NCI-H2029 treated with DMSO at 0.1 percent for 48 hours (cell line): ENCODE data around the gene PPP3R2.
"Not testable (repeated sequence)": the region's sequence is repeated elsewhere in the genome, so short reads cannot be mapped to it uniquely, and the experiment has no call there.

Experiments
- DNase-seq: peaks from one replicate; lab custom pipeline; 2025; lab: John Stamatoyannopoulos, UW

PPP3R2 gene

DNA sequence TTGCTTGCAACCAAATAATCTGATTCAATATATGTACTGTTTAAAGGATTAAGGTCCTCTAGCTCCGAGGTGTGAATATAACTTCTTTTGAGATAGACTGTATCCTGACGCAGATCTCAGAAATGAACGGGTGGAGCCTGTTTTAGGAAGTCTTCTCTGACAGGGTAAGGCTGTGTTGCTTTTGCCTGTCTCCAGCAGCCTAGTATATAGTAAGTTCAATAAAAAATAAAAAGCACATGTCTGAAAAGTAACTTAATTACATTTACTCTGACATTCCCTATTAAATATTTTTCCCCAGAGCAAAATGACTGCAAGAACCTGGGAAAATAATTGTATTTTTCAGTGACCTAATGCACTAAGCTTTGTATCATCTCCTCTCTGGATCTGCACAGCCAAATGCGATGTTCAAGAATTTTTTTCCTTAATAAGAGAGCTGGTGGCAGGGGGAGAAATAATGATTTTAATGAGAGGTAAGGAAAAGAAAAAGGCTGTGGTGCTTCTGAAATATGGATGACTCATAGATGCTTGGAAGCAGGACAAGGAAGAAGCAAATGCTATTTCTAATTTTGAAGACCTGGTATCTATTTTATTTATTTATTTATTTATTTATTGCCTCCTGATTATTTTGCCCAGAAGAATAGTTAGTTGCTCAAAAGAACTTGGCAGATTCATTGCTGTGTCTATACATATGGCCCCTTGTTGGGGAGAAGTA lies 7.3 kb downstream of the PPP3R2 start:
- no peak for DNase-seq

DNA sequence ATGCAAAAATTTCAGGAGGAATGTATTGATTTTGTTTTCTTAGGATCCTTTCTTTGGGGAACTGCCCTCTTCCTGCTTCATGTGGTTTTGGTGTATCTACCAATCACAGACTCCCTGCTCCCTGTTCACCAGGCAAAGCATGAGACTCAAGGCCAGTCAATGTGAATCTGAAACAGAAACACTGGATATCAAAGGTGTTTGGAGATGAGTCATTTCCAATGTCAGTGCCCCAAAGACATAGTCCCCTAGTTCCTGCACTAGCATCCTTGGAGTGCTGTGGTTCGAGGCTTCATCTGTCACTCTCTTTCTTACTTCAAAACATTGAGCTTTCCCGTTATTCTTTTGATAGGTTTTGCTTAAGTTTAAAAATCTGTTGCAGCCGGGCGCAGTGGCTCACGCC lies 8.1 kb downstream of the PPP3R2 start:
- DNase-seq: no peak

DNA sequence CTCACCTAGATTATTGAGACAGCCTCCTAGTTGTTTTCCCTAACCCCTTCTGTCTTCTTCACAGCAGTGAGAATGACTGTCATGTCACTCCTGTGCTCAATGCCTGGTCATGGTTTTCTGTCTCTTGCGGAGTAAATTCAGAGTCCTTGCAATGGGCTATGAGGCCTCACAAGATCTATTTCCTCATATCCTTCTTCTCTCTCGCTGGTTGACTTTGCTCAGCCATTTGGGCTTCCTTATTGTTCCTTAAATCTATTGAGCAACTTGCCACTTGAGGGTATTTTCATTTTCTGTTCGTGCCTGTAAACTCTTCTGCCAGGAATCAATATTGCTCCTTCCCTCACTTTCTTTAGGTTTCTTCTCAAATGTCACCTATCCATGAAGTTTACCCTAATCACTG lies 9.0 kb downstream of the PPP3R2 start:
- DNase-seq: no peak

DNA sequence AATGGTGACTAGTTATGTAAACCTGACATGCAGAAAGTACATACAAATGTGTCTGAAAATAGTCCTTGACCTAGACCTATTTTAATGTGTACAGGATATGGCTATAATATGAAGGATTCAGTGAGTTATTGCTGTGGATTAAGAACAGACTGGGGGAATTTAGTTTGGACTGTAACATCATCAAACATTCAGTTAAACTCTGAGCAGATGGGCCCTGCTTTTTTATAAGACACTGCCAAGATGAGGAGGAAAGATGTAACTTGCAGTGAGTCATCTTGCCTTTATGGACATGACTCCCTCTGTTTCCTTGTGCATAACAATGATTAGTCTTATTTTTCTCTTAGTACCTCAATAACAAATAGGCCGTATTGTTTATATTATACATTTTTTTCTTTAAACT lies 12.2 kb downstream of the PPP3R2 start:
- no peak for DNase-seq

DNA sequence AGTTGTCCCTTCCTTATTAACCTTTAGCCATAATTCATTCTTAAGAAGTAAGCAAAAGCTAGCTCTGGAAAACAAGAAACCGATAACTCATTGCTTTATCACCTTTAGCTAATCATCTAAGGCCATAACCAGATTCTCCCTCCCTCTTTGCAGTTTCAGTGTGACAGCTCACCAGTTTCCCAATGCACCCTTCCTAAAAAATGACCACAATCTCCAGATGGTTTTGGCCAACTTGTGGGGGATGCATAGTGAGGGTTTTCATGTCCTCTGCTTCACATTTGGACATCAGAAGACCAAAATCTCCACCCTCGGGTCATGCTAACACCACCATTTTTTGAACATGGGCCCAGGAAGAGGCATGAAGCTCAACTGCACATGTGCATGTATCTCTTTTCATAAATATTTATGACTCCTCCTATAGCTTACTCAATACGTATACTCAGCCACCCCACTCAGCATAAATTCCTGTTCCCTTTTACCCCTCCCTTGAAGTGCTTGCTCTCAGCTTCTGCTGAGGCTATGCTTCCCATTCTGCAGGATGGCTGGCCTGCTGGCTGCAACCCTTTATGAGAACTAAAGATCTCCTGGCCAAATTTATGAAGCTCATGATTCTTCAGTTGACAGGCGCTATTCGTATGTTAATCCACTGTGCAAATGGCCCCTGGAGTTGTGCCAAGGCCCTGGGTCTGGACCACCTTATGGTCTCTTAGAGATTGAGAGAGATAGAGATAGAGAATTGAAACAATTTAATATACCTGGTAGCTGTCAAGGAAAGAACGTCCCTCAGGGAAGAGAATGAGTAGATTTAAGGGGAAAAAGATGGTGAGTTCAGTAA lies 14.8 kb downstream of the PPP3R2 start:
- no peak for DNase-seq

DNA sequence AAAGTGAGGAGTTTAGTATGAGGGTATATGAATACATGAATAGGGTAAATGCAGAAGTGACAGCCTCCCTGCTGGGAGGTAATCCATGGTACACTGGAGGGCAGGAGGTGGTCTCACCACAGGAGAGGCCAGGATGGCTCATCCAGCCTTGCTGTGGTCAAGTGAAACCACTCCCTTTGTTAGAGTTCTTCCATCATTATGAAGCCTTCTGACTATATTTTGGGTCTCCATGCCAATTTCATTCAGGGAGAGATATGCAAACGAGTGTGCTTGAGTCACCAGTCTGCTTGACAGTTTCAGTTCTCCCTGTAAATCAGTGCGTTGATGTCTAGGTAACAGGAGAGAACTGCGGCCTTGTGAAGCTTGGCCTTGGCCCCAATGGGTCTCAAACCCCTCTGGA lies 16.4 kb downstream of the PPP3R2 start:
- no peak for DNase-seq

- DNase-seq: no peak
Measured at GRCh38 chr9:101574731-101575333, 19.9 kb downstream of the PPP3R2 start.

GRCh38 chr9:101572316-101572715 lies 22.5 kb downstream of the PPP3R2 start:
- DNase-seq: no peak

DNA sequence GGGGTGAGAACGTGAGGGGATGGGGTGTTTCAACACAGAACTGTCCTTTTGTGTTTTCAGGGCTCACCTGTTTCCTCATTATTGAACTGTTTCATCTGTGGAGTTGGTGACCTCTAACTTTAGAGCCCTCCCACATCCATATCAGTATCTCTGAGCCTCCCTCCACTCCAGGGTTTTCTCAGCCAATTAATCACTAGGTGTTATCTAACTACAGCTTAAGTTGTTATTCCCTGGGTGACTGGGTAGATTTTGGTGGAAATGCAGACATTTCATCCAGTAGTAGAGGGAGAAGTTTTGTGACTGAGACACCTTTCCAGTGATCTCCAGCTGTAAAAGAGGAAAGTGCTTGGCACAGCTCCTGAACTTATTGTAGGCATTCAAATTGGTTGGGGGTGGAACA lies 23.7 kb downstream of the PPP3R2 start:
- no peak for DNase-seq

DNA sequence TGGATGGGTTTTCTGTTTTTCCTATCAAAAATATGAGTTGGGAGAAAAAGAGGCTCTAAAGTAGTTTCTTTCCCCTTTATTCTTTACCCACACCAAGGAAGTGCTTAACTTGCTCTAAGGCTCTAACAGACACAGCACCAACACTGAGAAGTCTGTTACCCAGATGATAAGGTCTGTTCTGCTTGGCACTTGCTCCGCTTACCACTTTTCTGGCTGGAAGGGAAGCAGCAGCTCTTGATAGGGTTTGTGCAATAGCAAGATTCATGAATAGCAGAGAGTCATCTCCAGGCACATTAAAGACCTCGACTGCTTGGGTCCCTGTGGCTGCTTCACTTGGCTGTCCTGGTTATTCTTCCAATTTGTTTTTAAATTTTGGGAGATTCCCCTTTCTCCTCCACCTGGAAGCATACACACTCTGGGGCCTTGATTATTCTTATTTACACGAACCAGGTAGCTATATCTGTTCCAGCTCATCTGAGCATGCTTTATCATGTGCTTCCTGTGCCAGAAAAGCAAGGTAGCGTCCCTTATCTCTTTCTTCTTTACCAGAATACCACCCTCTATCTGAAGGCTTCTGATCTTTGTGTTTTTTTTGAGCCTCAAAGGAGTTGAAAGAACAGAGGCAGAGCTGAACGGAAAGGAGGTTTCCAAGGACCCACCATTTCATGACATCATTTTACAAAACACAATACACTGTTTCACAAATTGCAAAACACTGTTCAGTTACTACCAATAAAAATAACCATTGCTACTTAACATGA lies 24.8 kb downstream of the PPP3R2 start:
- no peak for DNase-seq

- no peak for DNase-seq
Measured at GRCh38 chr9:101567725-101568350, 26.9 kb downstream of the PPP3R2 start.

- no peak for DNase-seq
Measured at GRCh38 chr9:101566904-101567724, 27.7 kb downstream of the PPP3R2 start.

GRCh38 chr9:101564252-101564651 lies 30.5 kb downstream of the PPP3R2 start:
- DNase-seq: no peak

DNA sequence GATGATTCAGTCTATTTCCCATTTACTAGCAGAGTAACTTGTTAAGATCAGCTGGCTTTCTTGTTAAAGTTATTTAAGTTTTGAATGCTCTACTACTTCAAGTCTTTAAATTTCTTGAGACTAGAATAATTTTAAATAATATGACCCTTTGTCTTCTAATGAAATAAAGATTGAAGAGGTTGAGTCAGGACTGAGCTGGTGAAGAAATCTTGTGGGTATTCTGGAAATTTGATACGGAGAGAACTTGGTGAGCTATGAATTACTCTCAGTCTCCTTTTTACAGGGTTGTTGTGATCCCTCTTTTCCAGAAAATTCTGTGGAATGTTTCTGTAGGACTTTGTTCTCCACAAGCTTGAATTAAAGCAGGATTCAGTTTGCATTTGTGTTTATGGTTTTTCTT lies 31.8 kb downstream of the PPP3R2 start:
- DNase-seq: no peak

GRCh38 chr9:101561740-101562139 lies 33.0 kb downstream of the PPP3R2 start:
- DNase-seq: no peak

DNA sequence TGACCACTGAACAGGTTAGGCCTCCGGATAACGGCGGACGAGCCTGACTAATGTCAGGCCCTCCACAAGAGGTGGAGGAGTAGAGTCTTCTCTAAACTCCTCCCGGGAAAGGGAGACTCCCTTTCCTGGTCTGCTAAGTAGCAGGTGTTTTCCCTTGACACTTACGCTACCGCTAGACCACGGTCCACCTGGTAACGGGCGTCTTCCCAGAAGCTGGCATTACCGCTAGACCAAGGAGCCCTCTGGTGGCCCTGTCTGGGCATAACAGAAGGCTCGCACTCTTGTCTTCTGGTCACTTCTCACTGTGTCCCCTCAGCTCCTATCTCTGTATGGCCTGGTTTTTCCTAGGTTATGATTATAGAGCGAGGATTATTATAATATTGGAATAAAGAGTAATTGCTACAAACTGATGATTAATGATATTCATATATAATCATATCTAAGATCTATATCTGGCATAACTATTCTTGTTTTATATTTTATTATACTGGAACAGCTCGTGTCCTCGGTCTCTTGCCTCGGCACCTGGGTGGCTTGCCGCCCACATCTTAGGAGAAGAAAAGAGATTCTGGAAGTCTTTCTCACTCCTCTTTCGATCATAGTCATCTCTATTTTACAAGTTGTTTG lies 45.2 kb downstream of the PPP3R2 start:
- DNase-seq: not testable (repeated sequence)

DNA sequence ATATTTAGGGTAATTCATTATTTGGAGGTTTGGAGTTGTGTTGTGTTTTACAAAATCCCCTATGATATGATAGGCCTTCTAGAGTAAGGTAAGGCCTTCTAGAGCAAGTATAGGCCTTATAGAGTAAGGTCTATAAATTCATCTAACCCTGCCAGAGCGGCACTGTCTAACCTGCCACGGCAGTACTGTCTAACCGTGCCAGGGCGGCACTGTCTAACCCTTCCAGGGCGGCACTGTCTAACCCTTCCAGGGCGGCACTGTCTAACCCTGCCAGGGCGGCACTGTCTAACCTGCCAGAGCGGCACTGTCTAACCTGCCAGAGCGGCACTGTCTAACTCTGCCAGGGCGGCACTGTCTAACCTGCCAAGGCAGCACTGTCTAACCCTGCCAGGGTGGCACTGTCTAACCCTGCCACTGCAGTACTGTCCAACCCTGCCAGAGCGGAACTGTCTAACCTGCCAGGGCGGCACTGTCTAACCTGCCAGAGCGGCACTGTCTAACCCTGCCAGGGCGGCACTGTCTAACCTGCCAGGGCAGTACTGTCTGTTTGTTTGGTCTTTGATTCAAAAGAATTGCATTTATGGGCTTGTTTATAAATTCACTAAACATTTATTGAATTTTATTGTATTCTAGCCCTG lies 51.6 kb downstream of the PPP3R2 start:
- no peak for DNase-seq
